K562 (cell line): Measurements from ENCODE around the gene PXDC1. TPM values are rescaled to one million over a fixed set of nuclear protein-coding genes. Genes with fewer than 3 reads are reported as not detected.

Experiments
- CXXC5 ChIP-seq: fragments of 250-450 bp; sonication (Bioruptor Pico); IDR thresholded peaks from 2 replicates; pipeline ENCODE4 v1.8.0; 2022; ENCODE audit warnings: inconsistent platforms, mild to moderate bottlenecking, moderate library complexity
- HDAC2 ChIP-seq: fragments of 450-650 bp; IDR thresholded peaks from 2 replicates; pipeline ENCODE4 v1.6.1; 2016; ENCODE audit warnings: mild to moderate bottlenecking
- UBTF ChIP-seq, 2 experiments: IDR thresholded peaks; 2 replicates each; pipeline ENCODE4 v1.6.1; 2012; ENCODE audit warnings: improper control_type of control experiment in 2 of 2, low read depth in 2 of 2, low read length in 2 of 2, borderline replicate concordance in 1 of 2
- ZBTB5 ChIP-seq: fragments of 450-650 bp; IDR thresholded peaks from 2 replicates; pipeline ENCODE4 v1.6.1; 2017; ENCODE audit warnings: antibody characterized with exemption
- ZNF232 ChIP-seq: sonication (generic); formaldehyde crosslinking; IDR thresholded peaks from 2 replicates; pipeline ENCODE4 v1.8.0; 2022; ENCODE audit warnings: mild to moderate bottlenecking, missing genetic modification reagents
- polyA plus RNA-seq, 8 experiments: library from polyadenylated mRNA; depleted of rRNA in 4 of 8; stranded (reverse) in 5 of 8; unstranded in 3 of 8; fragments of >200 nt; fragmentation: Nextera tagmentation in 2 of 8; fragmentation: Illumina TruSeq in 1 of 8; extraction: Ambion mirVana in 2 of 8; extraction: Trizol in 1 of 8; gene quantifications; 2 replicates each; pipeline versions ENCODE4 v1.2.1 to v1.2.3, GENCODE V29; 2011 to 2014; ENCODE audit warnings: inconsistent platforms in 1 of 8, missing spikeins in 1 of 8
- total RNA-seq, 7 experiments: library from RNA; depleted of rRNA in 6 of 7; stranded (reverse); fragments of >200 nt in 6 of 7; fragmentation: Illumina TruSeq in 2 of 7; extraction: Trizol in 2 of 7; gene quantifications; 2 replicates each; pipeline versions ENCODE4 v1.2.1 to v1.2.3, GENCODE V29; 2011 to 2021; ENCODE audit warnings: low replicate concordance in 1 of 7

PXDC1 gene
- total and polyA plus RNA-seq, 9 of the 15 experiments (the other 6 are each of a cell fraction or from before 2014, with no cell fraction given) = 0.09 to 0.33 (median 0.16) TPM; not detected in 5

GRCh38 chr6:3799719-3800118 lies 48.2 kb upstream of the PXDC1 start (continued):
- TF ChIP-seq ZBTB5 (no peak), CXXC5 (CRISPR knock-in tag) (no peak), UBTF (IDR thresholded peaks at IDR 0.05; ENCODE audit: borderline replicate concordance in 1 of 2, low read depth in 2 of 2, low read length in 2 of 2) (no peak), ZNF232 (no peak), HDAC2 (no peak)
- TF ChIP-seq, all 486 proteins: peak for 0
